Measurements from ENCODE around the gene BTG4. TPM values are rescaled to one million over a fixed set of nuclear protein-coding genes. Genes with fewer than 3 reads are reported as not detected.
A peak's percentile ranks its signal among the peaks of the same experiment; 100 is the strongest.

Gene BTG4
- total RNA-seq, 1 experiment from 2014 or later, result 0.17 TPM

GRCh38 chr11:111455291-111456085 lies 56.7 kb downstream of the BTG4 start:
- no peak for DNase-seq (ENCODE audit: low read depth)

GRCh38 chr11:111454561-111455192 lies 57.5 kb downstream of the BTG4 start:
- DNase-seq (ENCODE audit: low read depth), result peak; percentile 58

GRCh38 chr11:111452817-111453552 lies 59.2 kb downstream of the BTG4 start:
- no peak for DNase-seq (ENCODE audit: low read depth)

GRCh38 chr11:111452146-111452545 lies 60.0 kb downstream of the BTG4 start:
- no peak for DNase-seq (ENCODE audit: low read depth)

- DNase-seq (ENCODE audit: low read depth), result peak; percentile 29
Observed at GRCh38 chr11:111450480-111451320, 61.5 kb downstream of the BTG4 start.

GRCh38 chr11:111449696-111450479 lies 62.3 kb downstream of the BTG4 start:
- no peak for DNase-seq (ENCODE audit: low read depth)

GRCh38 chr11:111448831-111449557 lies 63.2 kb downstream of the BTG4 start:
- no peak for DNase-seq (ENCODE audit: low read depth)

GRCh38 chr11:111448414-111448813 lies 63.8 kb downstream of the BTG4 start:
- no peak for DNase-seq (ENCODE audit: low read depth)

GRCh38 chr11:111447931-111448330 lies 64.3 kb downstream of the BTG4 start:
- DNase-seq (ENCODE audit: low read depth), result no peak

- no peak for DNase-seq (ENCODE audit: low read depth)
Observed at GRCh38 chr11:111447112-111447471, 65.1 kb downstream of the BTG4 start.

GRCh38 chr11:111446404-111447111 lies 65.6 kb downstream of the BTG4 start:
- DNase-seq (ENCODE audit: low read depth), result peak; percentile 89

- no peak for DNase-seq (ENCODE audit: low read depth)
Observed at GRCh38 chr11:111445586-111445985, 66.6 kb downstream of the BTG4 start.

Other genes starting within 250 kb of the BTG4 start
- not detected in 2 replicates for gene POU2AF3, start 213.8 kb downstream of the BTG4 start, total RNA-seq (2014; rRNA removed)
- not detected in 2 replicates for gene POU2AF1, start 133.1 kb downstream of the BTG4 start, total RNA-seq (2014; rRNA removed)
- gene HOATZ, start 2.4 kb upstream of the BTG4 start, total RNA-seq (2014; rRNA removed), result not detected in 2 replicates
- 18.8 and 23.1 TPM in 2 replicates for gene LAYN, start 28.3 kb upstream of the BTG4 start, total RNA-seq (2014; rRNA removed)
- 11.3 and 12.2 TPM in 2 replicates for gene SIK2, start 90.1 kb upstream of the BTG4 start, total RNA-seq (2014; rRNA removed)

Data from LHCN-M2 (cell line).